ENCODE data around the gene NLRC5.

- TF ChIP-seq ZNF384 (IDR thresholded peaks at IDR 0.05) (no peak), SP1 (IDR thresholded peaks at IDR 0.05) (no peak), ARNT (IDR thresholded peaks at IDR 0.05) (no peak), NFRKB (IDR thresholded peaks at IDR 0.05) (no peak), SUZ12 (IDR thresholded peaks at IDR 0.05) (no peak), TARDBP (IDR thresholded peaks at IDR 0.05) (no peak), ELF4 (IDR thresholded peaks at IDR 0.05) (no peak)
These were observed 11.8 kb downstream of the NLRC5 start for GRCh38 chr16:57001026-57001679.
